Subcutaneous adipose tissue (tissue), 4 donors: ENCODE data around the gene CHRNB2. TPM values are rescaled to one million over a fixed set of nuclear protein-coding genes. Genes with fewer than 3 reads are reported as not detected.

ENCODE experiments used
- CTCF ChIP-seq: fragments of 450-650 bp; IDR thresholded peaks from one replicate; pipeline ENCODE4 v1.5.1; 2016; ENCODE audit warnings: low read depth, mild to moderate bottlenecking, control low read depth, antibody characterized with exemption, moderate library complexity
- total RNA-seq, 4 donors: library from RNA; depleted of rRNA; stranded (reverse); fragments of >200 nt; gene quantifications; one replicate each; pipeline ENCODE4 v1.1.0, GENCODE V29; 2016

CHRNB2 gene
- total RNA-seq, 4 donors from 2014 or later, result not detected

DNA sequence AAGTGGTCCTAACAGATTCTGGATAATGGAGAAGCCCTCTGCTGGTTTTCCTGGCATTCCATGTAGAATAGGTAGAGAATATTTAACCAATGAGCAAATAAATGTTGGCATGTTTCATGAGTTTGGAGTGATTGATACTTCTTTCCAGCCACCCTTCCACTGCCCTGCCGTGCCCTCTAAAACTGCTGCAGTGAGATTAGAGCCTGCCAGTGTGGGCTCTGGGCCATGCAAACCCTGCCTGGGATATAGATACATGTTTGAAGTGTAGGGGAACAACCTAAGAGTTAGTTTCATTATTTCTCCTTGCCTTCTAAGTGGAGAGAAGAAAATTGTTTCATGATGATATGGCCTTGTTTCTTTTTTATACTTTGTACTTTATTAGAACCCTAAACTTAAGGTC, 19.6 kb upstream of the CHRNB2 start:
- TF ChIP-seq CTCF, result no peak

- no peak for TF ChIP-seq CTCF
Observed at GRCh38 chr1:154549202-154549770, 18.3 kb upstream of the CHRNB2 start.

GRCh38 chr1:154550070-154550469, 17.5 kb upstream of the CHRNB2 start:
- no peak for TF ChIP-seq CTCF

DNA sequence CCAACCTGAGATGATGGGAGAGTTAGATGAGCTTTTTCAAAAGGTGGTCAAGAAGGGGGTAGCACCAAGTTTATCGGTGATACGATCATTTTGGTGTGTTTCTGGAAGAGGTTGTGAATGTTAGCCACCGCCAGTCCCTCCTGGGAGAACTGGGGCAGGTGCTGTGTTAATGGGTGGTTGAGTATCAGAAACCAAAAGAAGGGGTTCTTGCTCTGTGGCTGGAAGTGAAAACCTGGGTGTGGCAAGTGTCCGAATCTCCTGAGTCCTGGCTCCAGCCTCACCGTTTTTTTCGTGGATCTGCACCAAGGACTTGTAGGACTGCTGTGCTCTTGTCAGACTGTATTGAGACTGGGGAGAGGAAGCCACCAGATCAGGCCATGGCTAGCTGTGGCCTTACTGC, 16.9 kb upstream of the CHRNB2 start:
- TF ChIP-seq CTCF, result no peak

DNA sequence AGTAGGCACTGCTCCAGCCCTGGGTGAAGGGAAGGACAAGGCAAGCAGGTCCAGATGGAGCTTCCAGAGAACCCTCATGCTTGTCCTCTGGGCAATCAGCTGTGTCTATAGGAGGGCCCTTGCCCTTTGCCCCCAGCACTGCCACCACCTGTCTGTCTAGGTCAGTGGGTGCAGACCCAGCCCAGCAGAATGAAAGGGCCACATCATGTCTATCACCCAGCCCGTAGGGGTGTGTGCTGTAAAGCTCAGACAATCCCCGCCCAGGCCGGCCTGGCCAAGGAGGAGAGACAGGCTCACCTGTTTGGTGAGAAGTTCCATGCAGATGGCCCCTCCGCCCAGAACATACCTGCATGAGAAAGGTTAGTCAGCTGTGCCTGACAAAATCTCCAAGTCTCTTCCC, 16.1 kb upstream of the CHRNB2 start:
- TF ChIP-seq CTCF, result no peak

- TF ChIP-seq CTCF, result no peak
Observed at GRCh38 chr1:154552036-154552435, 15.5 kb upstream of the CHRNB2 start.

- TF ChIP-seq CTCF, result no peak
Observed at GRCh38 chr1:154553056-154554030, 14.2 kb upstream of the CHRNB2 start.
